ENCODE data around the gene GINS3. TPM values are rescaled to one million over a fixed set of nuclear protein-coding genes. Genes with fewer than 3 reads are reported as not detected.

The GINS3 gene
- total and polyA plus RNA-seq, 10 of the 15 experiments (the other 5 are each of a cell fraction or from before 2014, with no cell fraction given) = 13.6 to 22.4 (median 15.6) TPM

GRCh38 chr16:58435779-58436178 lies 43.5 kb downstream of the GINS3 start:
- CTCF ChIA-PET = no interaction called here

More at GRCh38 chr16:58435779-58436178, 43.5 kb downstream of the GINS3 start:
- Histone ChIP-seq H3K27ac (ENCODE audit: control insufficient read depth, insufficient read depth) (no peak overlapping the region), H3K36me3 (ENCODE audit: control insufficient read depth in 2 of 2, insufficient read depth in 2 of 2, low read length in 1 of 2) (no peaks in the 10 kb centered on the region), H2AFZ (ENCODE audit: control insufficient read depth, low read depth, low read length) (no peak overlapping the region), H3K9me3 (replicated peaks; ENCODE audit: control insufficient read depth, insufficient read depth, low read length) (no peaks in the 10 kb centered on the region; the same call in 2 of the 3 replicates), H3K4me3 (no peak overlapping the region), H3K4me1 (ENCODE audit: control insufficient read depth, insufficient read depth, low read length) (no peaks in the 10 kb centered on the region), H4K20me1 (ENCODE audit: control insufficient read depth, insufficient read depth) (no peaks in the 10 kb centered on the region), H3K4me2 (ENCODE audit: control insufficient read depth, insufficient read depth) (no peak overlapping the region), H3K9ac (ENCODE audit: control insufficient read depth, insufficient read depth, low read length) (no peak overlapping the region), H3K27me3 (replicated peaks in 1 of 2; ENCODE audit: control insufficient read depth in 2 of 2, insufficient read depth in 2 of 2, low read length in 1 of 2) (no peaks in the 10 kb centered on the region; a peak in 1 of 4 replicates), H3K79me2 (ENCODE audit: control insufficient read depth, insufficient read depth, low read length) (no peaks in the 10 kb centered on the region)
- BruUV-seq (replicated peaks) = no TSS peak
- intact Hi-C loops (cut with micrococcal nuclease; ENCODE audit: unreplicated experiment) (no loop called here), in situ Hi-C loops (cut with MboI) (no loop called here)
- ChIA-PET RAD21 (ENCODE audit: unreplicated experiment) (no interaction called here), POLR2A (no interaction called here), SMC1A (ENCODE audit: uncharacterized antibody, unreplicated experiment) (no interaction called here)
- 0% methylated on average over 2 of the region's 2 CpGs for WGBS (ENCODE audit: insufficient coverage, insufficient replicate concordance, low lambda C conversion rate, missing lambda C conversion rate)
- DNase-seq (ENCODE audit: low read depth, low spot score) (no peak), ATAC-seq (no peak), FAIRE-seq (no peak)
- TF ChIP-seq MTA3 (IDR thresholded peaks at IDR 0.05; ENCODE audit: borderline replicate concordance, low read length) = no peak
- no peak for TF ChIP-seq TARDBP (IDR thresholded peaks at IDR 0.05; ENCODE audit: borderline replicate concordance)
- TF ChIP-seq RAD51 (IDR thresholded peaks at IDR 0.05) = no peak
- TF ChIP-seq FOXM1 (IDR thresholded peaks at IDR 0.05; ENCODE audit: low read depth, low read length) = no peak
- no peak for TF ChIP-seq EGR1 (IDR thresholded peaks at IDR 0.05; ENCODE audit: borderline replicate concordance in 1 of 2, low read depth in 2 of 2, low read length in 2 of 2)
- TF ChIP-seq NFYA (IDR thresholded peaks at IDR 0.05; ENCODE audit: borderline replicate concordance, low read depth, low read length) = no peak
- TF ChIP-seq, protein P1, sequence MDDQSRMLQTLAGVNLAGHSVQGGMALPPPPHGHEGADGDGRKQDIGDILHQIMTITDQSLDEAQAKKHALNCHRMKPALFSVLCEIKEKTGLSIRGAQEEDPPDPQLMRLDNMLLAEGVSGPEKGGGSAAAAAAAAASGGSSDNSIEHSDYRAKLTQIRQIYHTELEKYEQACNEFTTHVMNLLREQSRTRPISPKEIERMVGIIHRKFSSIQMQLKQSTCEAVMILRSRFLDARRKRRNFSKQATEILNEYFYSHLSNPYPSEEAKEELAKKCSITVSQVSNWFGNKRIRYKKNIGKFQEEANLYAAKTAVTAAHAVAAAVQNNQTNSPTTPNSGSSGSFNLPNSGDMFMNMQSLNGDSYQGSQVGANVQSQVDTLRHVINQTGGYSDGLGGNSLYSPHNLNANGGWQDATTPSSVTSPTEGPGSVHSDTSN (IDR thresholded peaks at IDR 0.05; ENCODE audit: insufficient replicate concordance, low read depth, low read length) = no peak
- TF ChIP-seq SPI1 (IDR thresholded peaks at IDR 0.05; ENCODE audit: borderline replicate concordance, insufficient read depth, low read depth, low read length) = no peak
- TF ChIP-seq TCF7 (IDR thresholded peaks at IDR 0.05; ENCODE audit: borderline replicate concordance) = no peak
- TF ChIP-seq YBX1 (IDR thresholded peaks at IDR 0.05) = no peak
- no peak for TF ChIP-seq HDGF (IDR thresholded peaks at IDR 0.05)
- TF ChIP-seq E2F8 (IDR thresholded peaks at IDR 0.05; ENCODE audit: low read depth, partially characterized antibody) = no peak
- no peak for TF ChIP-seq BRCA1 (IDR thresholded peaks at IDR 0.05; ENCODE audit: low read depth, low read length)
- TF ChIP-seq IKZF2 (IDR thresholded peaks at IDR 0.05) = no peak
- TF ChIP-seq JUNB (IDR thresholded peaks at IDR 0.05) = no peak
- no peak for TF ChIP-seq ZBED1 (IDR thresholded peaks at IDR 0.05; ENCODE audit: borderline replicate concordance)
- no peak for TF ChIP-seq SMAD5 (IDR thresholded peaks at IDR 0.05; ENCODE audit: low read depth)
- TF ChIP-seq CEBPB (IDR thresholded peaks at IDR 0.05; ENCODE audit: borderline replicate concordance in 1 of 2, low read depth in 2 of 2, low read length in 2 of 2) = no peak
- no peak for TF ChIP-seq MTA2 (IDR thresholded peaks at IDR 0.05; ENCODE audit: low read depth)
- TF ChIP-seq RFX5 (IDR thresholded peaks at IDR 0.05; ENCODE audit: low read depth, low read length) = no peak
